NCI-H2081 treated with DMSO at 0.1 percent for 48 hours (cell line): Measurements from ENCODE around the gene TTL.
"Not testable (repeated sequence)": the region's sequence is repeated elsewhere in the genome, so short reads cannot be mapped to it uniquely, and the experiment has no call there.

Experiments used
- DNase-seq: peaks from one replicate; lab custom pipeline; 2025; lab: John Stamatoyannopoulos, UW

TTL gene

GRCh38 chr2:112481528-112482233 is at the start of gene TTL:
Gene TTL, plus strand, starts transcription at chr2:112482156. Its CDS starts 189 bp downstream, at chr2:112482345.
- DNase-seq: no peak

DNA sequence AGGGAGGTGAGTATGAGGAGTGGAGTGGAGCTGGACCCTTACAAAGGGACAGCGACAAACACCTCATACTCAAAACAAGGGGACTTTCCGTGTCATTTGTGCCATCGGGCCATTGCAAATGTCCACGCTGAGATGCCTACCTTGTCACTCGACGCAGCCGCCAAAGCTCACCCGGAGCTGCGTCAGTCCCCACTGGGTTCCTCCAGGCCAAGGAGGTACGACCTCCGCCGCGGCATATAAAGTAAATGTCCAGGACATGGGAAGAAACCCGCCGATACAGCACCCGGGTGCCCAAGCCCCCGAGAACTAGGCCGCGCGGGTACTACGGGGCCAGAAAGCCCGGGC is 49.6 kb upstream of the TTL start:
- not testable (repeated sequence) for DNase-seq

DNA sequence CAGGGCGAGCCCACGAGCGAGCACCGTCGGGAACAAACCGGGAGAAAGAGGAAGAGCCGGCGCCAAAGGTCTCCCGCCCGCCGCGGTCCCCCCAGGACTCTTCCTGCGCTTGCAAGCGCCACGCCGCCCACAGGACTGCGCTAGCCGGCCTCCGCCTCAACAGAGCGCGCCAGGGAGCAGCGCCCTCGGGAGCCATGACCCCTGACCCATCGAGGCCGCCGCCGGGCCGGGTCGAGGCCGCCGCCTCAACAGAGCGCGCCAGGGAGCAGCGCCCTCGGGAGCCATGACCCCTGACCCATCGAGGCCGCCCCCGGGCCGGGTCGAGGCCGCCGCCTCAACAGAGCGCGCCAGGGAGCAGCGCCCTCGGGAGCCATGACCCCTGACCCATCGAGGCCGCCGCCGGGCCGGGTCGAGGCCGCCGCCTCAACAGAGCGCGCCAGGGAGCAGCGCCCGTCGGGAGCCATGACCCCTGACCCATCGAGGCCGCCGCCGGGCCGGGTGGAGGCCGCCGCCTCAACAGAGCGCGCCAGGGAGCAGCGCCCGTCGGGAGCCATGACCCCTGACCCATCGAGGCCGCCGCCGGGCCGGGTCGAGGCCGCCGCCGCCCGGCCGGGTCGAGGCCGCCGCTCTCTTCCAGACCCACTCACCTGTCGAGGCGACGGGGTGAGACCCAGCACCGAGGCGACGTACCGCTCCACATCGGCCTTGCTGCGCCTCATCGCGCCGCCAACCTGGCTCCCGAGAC is 49.0 kb upstream of the TTL start:
- not testable (repeated sequence) for DNase-seq

- not testable (repeated sequence) for DNase-seq
Observed at GRCh38 chr2:112433480-112433879, 48.5 kb upstream of the TTL start, which contains the start of gene RGPD8. Gene RGPD8, minus strand, starts transcription at chr2:112433645. Its CDS starts 192 bp downstream, at chr2:112433453.

- no peak for DNase-seq
Observed at GRCh38 chr2:112433932-112434730, 47.8 kb upstream of the TTL start.

GRCh38 chr2:112434890-112435715 is 46.9 kb upstream of the TTL start:
- DNase-seq: not testable (repeated sequence)

- DNase-seq: not testable (repeated sequence)
Observed at GRCh38 chr2:112435716-112436431, 46.1 kb upstream of the TTL start.

GRCh38 chr2:112436993-112437392 is 45.0 kb upstream of the TTL start:
- not testable (repeated sequence) for DNase-seq

DNA sequence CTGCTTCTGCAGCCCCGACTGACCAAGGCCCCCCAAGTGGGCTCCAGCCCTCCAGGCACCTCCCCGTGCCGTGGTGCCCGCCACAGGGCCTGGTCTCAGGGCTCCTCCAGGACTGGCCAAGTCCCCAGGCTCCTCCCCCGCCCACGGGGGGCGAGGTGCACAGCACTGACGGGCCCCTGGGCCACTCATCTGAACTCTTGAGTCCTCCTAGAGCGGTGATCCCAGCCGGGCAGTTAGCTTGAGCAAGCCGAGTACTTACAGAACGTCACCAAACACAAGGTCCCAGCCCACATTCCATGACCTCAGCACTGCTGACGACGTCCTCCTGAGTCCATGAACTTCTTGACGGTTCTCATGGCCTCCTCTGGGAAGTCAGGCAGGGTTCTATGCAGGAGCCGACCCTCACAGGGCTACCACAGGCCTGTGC is 44.5 kb upstream of the TTL start:
- DNase-seq: not testable (repeated sequence)

DNA sequence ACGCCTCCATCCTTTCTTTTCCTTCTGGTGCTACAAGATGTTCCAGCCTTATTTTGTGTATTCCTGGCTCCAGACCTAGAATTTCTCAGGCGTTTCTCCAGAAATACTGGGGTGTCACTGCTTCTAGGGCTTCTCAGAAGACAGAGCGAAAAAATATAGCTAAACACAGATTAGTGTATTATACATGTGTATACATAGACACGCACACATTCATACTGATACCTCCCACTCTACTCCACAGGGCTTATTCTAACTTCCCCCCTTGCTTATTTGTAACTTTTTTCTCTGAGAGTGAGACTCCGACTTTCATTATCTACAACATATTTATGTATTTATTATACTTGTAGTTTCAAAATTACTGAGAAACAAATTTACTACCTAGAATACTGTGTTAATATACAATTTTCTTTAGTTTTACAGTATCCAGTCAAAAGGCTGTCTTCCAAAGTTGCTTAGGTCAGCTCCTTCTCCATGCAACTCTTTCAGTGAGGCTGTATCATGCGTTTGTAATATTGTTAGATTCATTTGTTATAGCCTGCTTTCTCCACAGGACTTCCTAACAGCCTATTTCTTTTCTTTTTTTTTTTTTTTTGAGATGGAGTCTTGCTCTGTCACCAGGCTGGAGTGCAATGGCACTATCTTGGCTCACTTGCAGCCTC is 43.2 kb upstream of the TTL start:
- not testable (repeated sequence) for DNase-seq

- DNase-seq: not testable (repeated sequence)
Observed at GRCh38 chr2:112444256-112444655, 37.7 kb upstream of the TTL start.

DNA sequence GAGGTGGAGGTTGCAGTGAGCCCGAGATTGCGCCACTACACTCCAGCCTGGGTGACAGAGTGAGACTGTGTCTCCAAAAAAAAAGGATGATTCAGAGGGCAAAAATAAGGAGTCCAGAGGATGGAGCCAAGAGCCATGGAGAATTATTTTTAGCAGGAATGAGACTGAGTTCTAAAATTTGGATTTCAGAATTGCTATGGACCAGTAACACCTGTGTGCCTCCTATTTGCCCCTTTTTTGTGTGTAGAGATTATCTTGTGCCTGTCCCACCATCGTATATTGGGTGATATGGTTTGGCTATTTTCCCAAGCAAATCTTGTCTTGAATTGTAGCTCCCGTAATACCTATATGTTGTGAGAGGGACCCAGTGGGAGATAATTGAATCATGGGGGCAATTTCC is 32.1 kb upstream of the TTL start:
- no peak for DNase-seq

DNA sequence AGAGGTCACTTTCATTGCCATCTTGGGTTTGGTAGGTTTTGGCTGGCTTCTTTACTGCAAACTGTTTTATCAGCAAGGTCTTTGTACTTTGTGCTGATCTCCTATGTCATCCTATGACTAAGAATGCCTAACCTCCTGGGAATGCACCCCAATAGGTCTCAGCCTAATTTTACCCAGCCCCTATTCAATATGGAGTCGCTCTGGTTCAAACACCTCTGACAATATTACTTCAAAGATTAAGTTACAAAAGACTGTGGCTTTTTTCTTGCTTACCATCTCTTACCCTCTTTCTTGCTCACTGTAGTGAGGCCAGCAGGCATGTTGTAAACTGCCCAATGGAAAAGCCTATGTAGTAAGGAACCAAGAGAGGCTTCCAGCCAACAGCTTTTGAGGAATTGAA is 30.6 kb upstream of the TTL start:
- DNase-seq: no peak

DNA sequence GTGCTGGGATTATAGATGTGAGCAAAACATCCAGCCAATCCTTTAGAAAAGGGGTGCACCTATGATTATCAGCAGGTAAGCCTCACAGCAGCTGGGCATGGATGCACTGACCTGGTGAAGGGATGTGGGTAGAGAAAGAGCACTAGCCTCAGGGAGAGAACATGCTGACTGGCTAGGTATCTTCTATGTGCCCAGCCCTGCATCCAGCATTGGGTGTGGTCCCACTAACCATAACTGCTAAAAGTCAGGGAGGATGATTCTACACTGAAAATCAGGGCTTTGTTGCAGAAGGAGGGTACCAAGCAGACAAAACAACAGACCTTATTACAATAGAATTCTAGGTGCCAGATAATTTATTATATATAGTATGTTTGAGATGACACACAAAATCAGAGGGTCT is 27.4 kb upstream of the TTL start:
- no peak for DNase-seq

- no peak for DNase-seq
Observed at GRCh38 chr2:112459372-112459771, 22.6 kb upstream of the TTL start.

- no peak for DNase-seq
Observed at GRCh38 chr2:112462178-112462577, 19.8 kb upstream of the TTL start.

GRCh38 chr2:112463256-112463655 is 18.7 kb upstream of the TTL start:
- no peak for DNase-seq

DNA sequence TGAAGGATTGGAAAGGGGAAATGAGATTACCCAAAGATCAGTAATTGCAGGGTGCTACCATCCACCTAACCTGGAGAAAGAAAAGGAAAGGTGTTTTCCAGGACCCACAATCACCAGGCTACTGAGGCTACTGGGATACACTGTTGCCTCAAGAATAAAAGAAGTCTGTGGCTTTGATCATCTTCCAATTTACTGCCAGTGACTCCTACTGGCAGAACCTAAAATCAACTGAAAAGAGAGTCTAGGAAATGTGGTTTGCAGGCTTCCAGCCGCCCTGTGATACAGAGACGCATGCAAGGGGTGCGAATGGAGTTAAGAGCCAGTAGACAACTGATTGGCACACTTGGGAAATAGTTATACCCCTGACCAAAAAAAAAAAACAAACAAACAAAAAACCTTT is 16.6 kb upstream of the TTL start:
- no peak for DNase-seq

DNA sequence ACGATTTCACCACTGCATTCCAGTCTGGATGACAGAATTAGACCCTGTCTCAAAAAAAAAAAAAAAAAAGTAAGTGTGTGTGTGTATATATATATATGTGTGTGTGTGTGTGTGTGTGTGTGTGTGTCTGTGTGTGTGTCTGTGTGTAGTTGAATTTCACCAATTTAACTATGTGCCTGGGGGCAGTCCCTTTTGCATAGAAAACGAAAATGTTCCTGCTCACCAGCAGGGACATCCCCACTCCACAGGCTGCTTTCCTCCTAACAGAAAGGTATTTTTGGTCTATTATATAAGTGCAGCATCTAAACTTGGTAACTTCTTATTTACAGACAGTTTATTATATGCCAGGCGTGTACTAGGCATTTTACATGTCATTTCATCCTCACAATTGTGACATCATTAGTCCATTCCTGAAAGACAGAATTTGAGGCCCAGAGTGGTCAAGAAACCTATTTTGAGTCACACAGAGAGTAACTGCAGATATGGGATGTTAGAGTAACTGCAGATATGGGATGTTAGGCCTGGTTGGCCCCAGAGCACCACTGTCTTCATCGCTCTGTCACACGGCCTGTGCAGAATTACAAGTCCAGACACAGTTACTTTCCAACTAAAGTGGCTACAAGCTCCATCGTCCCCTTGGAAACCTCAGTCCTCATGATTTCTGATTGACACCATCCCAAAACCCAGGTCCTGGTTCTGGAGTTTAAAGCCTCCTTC is 9.3 kb upstream of the TTL start:
- DNase-seq: no peak
